ENCODE results near the gene HTR1E.
"Not testable (repeated sequence)": the region's sequence is repeated elsewhere in the genome, so short reads cannot be mapped to it uniquely, and the experiment has no call there.

Gene HTR1E

DNA sequence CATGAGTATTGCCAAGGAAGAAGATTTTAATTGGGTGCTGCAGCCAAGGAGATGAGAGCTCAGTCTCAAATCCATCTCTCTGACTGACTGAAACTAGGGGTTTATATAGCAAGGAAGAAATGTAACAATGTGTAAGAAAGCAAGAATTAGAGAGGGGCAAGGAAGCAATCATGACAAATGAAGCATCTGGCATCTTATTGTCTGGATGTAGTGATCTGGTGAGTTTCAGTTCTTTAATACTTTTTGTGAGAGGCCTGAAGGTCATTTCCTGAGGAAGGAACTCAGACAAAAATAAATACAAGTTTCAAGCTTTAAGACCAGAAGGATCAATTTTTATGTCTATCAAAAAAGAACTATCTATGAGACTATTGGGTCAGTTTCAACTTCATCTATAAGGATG lies 64.2 kb downstream of the HTR1E start:
- DNase-seq = no peak

DNA sequence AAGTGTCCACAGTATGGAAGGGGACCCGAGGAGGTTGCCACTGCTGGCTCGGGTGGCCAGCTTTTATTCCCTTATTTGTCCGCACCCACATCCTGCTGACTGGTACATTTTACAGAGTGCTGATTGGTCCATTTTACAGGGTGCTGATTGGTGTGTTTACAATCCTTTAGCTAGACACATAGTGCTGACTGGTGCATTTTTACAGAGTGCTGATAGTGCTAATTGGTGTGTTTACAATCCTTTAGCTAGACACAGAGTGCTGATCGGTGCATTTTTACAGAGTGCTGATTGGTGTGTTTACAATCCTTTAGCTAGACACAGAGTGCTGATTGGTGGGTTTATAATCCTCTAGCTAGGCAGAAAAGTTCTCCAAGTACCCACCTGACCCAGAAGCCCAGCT lies 65.1 kb downstream of the HTR1E start:
- not testable (repeated sequence) for DNase-seq

DNA sequence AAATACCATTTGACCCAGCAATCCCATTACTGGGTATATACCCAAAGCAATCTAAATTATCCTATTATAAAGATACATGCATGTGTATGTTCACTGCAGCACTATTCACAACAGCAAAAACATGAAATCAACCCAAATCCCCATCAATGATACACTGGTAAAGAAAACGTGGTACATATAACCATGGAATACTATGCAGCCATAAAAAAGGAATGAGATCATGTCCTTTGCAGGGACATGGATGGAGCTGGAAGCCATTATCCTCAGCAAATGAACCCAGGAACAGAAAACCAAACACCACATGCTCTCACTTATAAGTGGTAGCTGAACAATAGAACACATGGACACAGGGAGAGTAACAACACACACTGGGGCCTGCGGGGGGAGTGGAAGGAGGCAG lies 69.2 kb downstream of the HTR1E start:
- not testable (repeated sequence) for DNase-seq

DNA sequence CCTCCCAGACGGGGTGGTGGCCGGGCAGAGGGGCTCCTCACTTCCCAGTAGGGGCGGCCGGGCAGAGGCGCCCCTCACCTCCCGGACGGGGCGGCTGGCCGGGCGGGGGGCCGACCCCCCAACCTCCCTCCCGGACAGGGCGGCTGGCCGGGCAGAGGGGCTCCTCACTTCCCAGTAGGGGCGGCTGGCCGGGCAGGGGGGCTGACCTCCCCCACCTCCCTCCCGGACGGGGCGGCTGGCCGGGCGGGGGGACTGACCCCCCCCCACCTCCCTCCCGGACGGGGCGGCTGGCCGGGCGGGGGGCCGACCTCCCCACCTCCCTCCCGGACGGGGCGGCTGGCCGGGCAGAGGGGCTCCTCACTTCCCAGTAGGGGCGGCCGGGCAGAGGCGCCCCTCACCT lies 72.3 kb downstream of the HTR1E start:
- DNase-seq = not testable (repeated sequence)

DNA sequence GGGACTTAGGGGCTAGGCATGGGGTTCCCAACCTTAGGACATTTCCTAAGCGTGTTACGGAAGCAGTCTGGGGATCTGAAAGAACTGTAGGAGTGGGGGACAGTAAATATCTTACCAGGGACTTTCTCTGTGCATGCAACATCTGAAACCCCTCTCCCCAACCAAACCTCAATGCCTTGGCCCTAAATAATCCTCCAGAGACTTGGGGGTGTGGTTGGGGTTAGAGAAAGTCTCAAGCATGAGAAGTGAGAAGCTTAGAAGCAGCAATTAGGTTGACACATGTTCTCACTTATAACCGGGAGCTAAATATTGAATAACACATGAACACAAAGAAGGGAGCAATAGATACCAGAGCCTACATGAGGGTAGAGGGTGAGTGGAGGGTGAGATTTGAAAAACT lies 74.7 kb downstream of the HTR1E start:
- DNase-seq = no peak

DNA sequence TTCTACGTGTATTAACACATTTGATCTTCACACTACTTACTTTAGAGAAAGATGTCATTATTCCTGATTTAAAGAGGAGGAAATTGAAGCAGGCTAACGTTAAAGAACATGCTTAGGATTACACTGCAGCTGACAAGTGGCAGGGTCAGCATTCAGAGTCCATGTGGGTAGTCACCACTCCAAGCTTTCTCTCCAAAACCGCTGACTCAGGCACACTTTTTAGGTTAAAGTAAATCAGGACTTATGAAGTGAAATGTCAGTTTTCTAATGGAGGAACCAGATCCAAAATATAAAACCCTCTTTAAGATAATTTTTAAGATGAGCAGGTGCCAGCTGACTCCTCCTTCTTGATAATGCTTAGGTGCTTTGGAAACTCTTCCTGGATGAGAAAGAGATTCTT lies 75.4 kb downstream of the HTR1E start:
- DNase-seq = no peak

DNA sequence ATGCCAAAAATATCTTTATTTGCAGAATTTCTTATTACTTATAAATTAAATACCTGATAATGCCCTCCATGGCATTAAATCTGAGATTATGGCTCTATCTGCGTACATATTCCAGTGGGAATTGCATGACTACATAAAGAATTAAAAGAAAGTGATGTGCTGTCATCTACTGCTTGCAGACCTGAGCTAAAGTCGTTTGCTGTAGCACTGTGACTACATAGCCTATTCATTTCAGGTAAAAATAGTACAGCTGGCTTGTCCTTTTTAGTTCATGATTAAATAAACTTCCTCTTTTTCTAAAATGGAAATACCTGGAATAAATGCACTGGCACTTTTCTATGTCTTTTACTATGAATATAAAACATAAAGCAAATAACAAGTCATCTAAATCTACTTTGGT lies 79.4 kb downstream of the HTR1E start:
- DNase-seq = no peak

DNA sequence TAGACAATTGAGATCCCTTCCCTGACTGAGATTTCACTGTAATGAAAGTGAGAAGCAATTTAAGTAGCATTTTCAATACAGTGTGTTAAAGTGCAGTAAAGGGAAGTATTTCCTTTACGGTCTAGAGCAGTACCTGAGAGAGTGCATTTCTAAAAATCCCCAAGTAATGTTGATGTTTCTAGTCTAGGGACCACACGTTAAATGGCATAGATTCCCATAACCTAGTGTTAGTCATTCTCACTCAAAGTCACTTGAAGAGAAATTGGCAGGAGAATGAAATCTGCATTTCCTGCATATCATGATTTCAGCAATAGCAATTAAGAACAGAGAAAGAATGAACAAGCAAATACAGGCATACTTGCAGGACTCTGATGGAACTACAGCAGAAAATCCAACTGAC lies 89.7 kb downstream of the HTR1E start:
- no peak for DNase-seq

DNA sequence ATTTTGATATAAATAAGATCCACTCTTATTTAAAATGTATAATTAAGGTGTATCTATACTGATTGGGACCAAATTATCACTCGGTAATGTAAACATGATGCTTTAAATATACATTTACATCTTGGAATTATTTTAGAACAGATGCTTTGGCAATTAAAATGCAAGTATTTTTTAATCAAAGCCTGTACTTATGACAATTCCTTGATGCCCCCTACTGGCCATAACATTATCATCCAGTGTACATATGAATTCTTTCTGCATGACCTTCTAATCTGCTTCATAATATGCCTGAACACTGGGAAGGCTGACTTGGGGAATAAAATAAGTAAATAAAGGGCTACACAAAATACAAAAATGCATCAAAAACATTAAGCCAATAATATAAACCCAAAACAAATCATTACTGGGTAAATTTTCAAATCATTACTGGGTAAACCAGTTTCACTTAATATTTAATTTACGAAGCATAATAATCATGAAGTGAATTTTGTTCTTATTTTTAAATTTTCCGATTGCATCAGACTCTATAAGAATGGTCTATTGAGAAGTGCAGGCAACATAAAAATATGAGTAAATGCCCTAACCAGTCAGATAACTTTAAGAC lies 92.5 kb downstream of the HTR1E start:
- DNase-seq = peak; percentile 20

DNA sequence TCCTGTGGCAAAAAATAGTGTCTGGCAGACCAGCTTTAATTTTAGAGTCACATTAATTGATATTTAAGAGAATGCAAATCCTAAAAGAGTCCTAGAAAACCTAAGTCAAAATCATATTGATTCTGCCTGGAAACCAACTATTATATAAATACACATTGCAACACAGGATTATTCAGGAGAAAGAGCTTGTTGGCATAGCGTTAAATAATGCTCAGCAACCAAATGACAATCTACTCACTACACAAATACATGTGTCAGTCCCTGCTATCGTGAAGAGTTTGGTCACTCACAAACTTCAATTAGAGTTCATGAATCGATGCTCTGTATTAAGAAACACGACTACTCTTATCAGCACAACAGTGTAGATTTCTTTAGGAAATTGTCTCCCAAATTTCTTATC lies 103.4 kb downstream of the HTR1E start:
- no peak for DNase-seq

DNA sequence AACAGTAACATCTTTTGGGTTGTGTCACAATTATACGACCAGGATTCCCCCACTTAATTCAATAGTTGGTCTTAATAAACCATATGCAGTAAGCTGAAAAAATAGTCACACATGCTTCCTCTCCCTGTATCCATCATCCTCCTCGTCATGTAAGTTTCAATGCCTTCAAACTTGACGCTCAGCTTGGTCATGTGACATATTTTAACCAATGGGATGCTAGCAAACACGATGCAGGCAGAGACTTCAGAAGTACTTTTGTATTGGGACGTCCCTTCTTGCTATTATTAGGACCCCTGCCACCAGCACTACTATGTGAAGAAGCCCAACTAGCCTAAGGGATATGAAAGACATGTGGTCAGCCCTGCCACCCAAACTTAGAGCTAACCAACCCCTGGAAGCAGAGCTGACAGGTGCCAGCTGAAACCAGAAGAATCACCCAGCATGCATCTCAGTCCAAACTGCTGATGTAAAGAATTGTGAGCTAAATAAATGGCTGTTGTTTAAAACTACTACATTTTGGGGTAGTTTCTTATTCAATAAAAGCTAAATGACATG lies 108.3 kb downstream of the HTR1E start:
- no peak for DNase-seq

DNA sequence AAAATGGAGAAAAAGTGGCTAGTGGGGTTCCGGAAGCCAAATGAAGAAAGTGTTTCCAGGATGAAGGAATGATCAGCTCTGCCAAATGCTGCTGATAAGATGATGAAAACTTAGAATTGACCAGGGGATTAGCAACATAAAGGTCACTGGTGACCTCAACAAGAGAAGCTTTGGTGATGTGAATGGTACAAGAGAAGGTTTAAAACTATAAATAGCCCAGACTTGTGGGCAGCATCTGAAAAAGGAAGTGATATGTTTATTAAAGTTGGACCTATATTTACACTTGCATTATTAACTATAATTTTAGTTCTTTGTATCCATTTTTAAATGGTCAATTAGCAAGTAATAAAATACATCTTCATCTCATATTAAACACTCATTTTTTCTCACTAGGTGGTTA lies 112.5 kb downstream of the HTR1E start:
- DNase-seq = no peak

DNA sequence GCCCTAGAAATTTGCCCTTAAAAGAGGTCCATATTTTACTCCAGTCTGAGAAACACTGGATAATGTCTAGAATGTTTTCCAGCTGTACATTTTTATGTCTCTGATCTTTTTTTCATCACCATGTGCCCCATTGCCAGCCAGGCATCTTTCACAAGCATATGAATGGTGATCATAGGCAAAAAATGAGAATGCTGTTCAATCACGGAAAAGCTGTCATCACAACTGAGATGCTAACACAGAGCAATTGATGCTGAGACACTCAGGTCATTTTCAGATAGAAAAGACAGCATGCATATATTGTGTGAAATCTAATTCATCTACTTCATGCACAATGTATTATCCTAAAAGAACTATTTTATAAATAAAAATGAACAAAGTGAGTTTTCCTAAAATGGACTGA lies 116.0 kb downstream of the HTR1E start:
- DNase-seq = no peak

DNA sequence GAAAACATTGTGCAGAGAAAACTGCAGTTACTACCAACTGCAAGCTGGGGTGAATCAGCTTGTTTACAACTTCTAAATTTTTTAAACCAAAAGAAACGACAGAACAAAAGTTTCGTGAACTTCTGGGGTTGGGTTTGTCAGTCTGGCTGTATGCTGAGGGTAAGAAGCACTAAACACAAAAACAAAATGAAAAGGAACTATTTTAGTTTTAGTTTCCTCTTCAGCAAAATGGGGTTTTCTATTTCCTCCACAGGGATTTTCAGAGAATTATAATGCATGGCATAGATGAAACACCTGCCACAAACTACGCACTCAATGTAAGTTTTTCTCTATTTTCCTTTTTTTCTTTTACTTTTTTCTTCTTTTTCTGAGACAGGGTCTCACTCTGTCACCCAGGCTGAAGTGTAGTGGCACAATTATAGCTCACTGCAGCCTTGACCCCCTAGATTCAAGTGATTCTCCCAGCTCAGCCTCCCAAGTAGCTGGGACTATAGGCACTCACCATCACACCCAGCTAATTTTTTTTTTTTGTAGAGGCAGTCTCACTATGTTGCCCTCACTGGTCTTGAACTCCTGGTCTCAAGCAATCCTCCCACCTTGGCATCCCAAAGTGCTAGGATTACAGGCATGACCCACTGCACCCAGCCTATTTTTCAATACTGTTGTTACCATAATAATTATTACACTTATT lies 117.0 kb downstream of the HTR1E start:
- no peak for DNase-seq

DNA sequence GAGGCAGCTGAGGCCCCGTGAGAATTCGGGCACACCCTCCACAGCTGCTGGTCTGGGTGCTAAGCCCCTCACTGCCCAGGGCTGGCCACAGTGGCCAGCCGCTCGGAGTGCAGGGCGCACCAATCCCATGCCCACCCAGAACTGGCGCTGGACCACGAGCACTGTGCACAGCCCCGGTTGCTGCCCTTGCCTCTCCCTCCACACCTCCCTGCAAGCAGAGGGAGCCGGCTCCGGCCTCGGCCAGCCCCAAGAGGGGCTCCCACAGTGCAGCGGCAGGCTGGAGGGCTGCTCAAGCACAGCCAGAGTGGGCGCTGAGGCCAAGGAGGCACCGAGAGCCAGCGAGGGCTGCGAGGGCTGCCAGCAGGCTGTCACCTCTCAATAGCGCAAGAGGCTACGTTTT lies 122.6 kb downstream of the HTR1E start:
- DNase-seq = no peak

DNA sequence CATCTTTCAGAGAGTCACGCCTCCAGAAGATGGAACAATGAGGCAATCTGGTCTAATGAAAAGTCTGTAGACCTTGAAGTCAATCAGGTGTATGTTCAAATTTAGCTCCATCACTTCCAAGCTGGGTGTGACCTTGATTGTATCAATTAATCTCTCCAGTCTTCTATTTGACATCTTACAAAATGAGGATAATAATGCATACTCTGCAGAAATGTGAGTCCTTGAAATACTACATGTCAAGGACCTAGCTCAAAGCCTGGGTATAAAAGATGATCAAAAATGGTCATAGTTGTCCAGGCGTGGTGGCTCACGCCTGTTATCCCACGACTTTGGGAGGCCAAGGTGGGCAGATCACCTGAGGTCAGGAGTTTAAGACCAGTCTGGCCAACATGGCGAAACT lies 127.8 kb downstream of the HTR1E start:
- no peak for DNase-seq
